Keratinocyte (primary cell): ENCODE measurements around the gene FRMD1. TPM values are rescaled to one million over a fixed set of nuclear protein-coding genes. Genes with fewer than 3 reads are reported as not detected.

Source experiments
- DNase-seq: peaks from one replicate; pipeline ENCODE4 v3.0.0-alpha.2; 2011; ENCODE audit warnings: low read depth, missing footprints, low spot score
- FAIRE-seq: peaks from 2 replicates; lab custom pipeline; 2011; peaks lifted over from hg19 to GRCh38; lab: Jason Lieb, UNC
- H2AFZ ChIP-seq: 2 replicates; pipeline ENCODE4 v1.6.0; 2012; ENCODE audit warnings: low read length, control low read depth, inconsistent platforms; ENCODE audit not compliant: control insufficient read depth
- H3K27ac ChIP-seq: 2 replicates; pipeline ENCODE4 v1.5.1; 2011; ENCODE audit warnings: low read length; ENCODE audit not compliant: control insufficient read depth, insufficient read depth
- H3K27me3 ChIP-seq: 3 replicates; pipeline ENCODE4 v1.6.0; 2011; ENCODE audit warnings: low read length; ENCODE audit not compliant: control insufficient read depth, insufficient read depth; ENCODE audit errors: extremely low read depth
- H3K36me3 ChIP-seq, 2 experiments: 2 replicates in 1 of 2; 3 replicates in 1 of 2; pipeline ENCODE4 v1.5.1; 2011; ENCODE audit warnings: low read length in 2 of 2, mild to moderate bottlenecking in 1 of 2; ENCODE audit not compliant: control insufficient read depth in 2 of 2, insufficient read depth in 2 of 2; ENCODE audit errors: extremely low read depth in 1 of 2
- H3K4me1 ChIP-seq: 3 replicates; pipeline ENCODE4 v1.5.1; 2011; ENCODE audit warnings: low read length; ENCODE audit not compliant: control insufficient read depth, insufficient read depth; ENCODE audit errors: extremely low read depth
- H3K4me2 ChIP-seq: 3 replicates; pipeline ENCODE4 v1.6.0; 2011; ENCODE audit warnings: low read depth, low read length; ENCODE audit not compliant: control insufficient read depth, insufficient read depth; ENCODE audit errors: extremely low read depth
- H3K4me3 ChIP-seq, 3 experiments: fragments of 200-600 bp in 1 of 3; sonication (generic) in 1 of 3; 2 replicates in 2 of 3; 3 replicates in 1 of 3; pipeline ENCODE4 v1.5.1; 2011 to 2016; ENCODE audit warnings: low read length in 3 of 3, mild to moderate bottlenecking in 3 of 3, control low read depth in 2 of 3, inconsistent platforms in 1 of 3, low read depth in 1 of 3, mixed read lengths in 1 of 3, mixed run types in 1 of 3, moderate library complexity in 1 of 3; ENCODE audit not compliant: control insufficient read depth in 2 of 3, insufficient read depth in 2 of 3; ENCODE audit errors: extremely low read depth in 1 of 3
- H3K79me2 ChIP-seq: 2 replicates; pipeline ENCODE4 v1.6.0; 2012; ENCODE audit warnings: low read length; ENCODE audit not compliant: control insufficient read depth, insufficient read depth
- H3K9ac ChIP-seq: 3 replicates; pipeline ENCODE4 v1.6.0; 2011; ENCODE audit warnings: low read length; ENCODE audit not compliant: control insufficient read depth, insufficient read depth; ENCODE audit errors: extremely low read depth
- H3K9me1 ChIP-seq: 3 replicates; pipeline ENCODE4 v1.6.0; 2011; ENCODE audit warnings: low read length; ENCODE audit not compliant: control insufficient read depth, insufficient read depth; ENCODE audit errors: extremely low read depth
- H3K9me3 ChIP-seq: 2 replicates; pipeline ENCODE4 v1.5.1; 2012; ENCODE audit warnings: low read depth, low read length; ENCODE audit not compliant: control insufficient read depth
- H4K20me1 ChIP-seq: 3 replicates; pipeline ENCODE4 v1.6.0; 2011; ENCODE audit warnings: low read length; ENCODE audit not compliant: control insufficient read depth, insufficient read depth; ENCODE audit errors: extremely low read depth
- CTCF ChIP-seq, 3 experiments: IDR thresholded peaks in 1 of 3; conservative IDR thresholded peaks in 1 of 3; optimal IDR thresholded peaks in 1 of 3; 2 replicates in 2 of 3; 3 replicates in 1 of 3; pipeline versions ENCODE3 to v1.5.1; 2011; ENCODE audit warnings: low read length in 3 of 3, mild to moderate bottlenecking in 3 of 3, moderate library complexity in 2 of 3, control low read depth in 1 of 3, inconsistent platforms in 1 of 3; ENCODE audit not compliant: insufficient read depth in 2 of 3; ENCODE audit errors: extremely low read depth in 1 of 3
- EZH2 ChIP-seq: IDR thresholded peaks from one replicate; pipeline ENCODE4 v1.6.1; 2012; ENCODE audit warnings: inconsistent platforms, mild to moderate bottlenecking, low read length, moderate library complexity
- dilution Hi-C: fragments of 300-500 bp; cut with MboI; formaldehyde crosslinking; loops from one replicate; pipeline ENCODE4 v1.7.0; 2020; ENCODE audit warnings: low sequenced_read_pairs; ENCODE audit not compliant: extremely low pct_ligation_motif_present
- polyA plus RNA-seq, 5 experiments: library from polyadenylated mRNA; depleted of rRNA in 3 of 5; stranded (reverse) in 3 of 5; stranded (forward) in 1 of 5; unstranded in 1 of 5; fragments of >200 nt; gene quantifications; 1 replicate in 1 of 5; 2 replicates in 3 of 5; 3 replicates in 1 of 5; pipeline versions ENCODE4 v1.2.1 to v1.2.3, GENCODE V29; 2011 to 2012; ENCODE audit warnings: missing spikeins in 2 of 5, low read depth in 1 of 5, low replicate concordance in 1 of 5

Gene FRMD1
- polyA plus RNA-seq, 1 donor (not counting 4 experiments of a cell fraction or from before 2014, with no cell fraction given), result not detected

- Histone ChIP-seq H3K9ac (no peak overlapping the region), H3K27ac (no peak overlapping the region), H3K27me3 (no peaks in the 10 kb centered on the region), H3K4me1 (no peaks in the 10 kb centered on the region), H2AFZ (no peak overlapping the region), H3K4me2 (no peak overlapping the region), H3K79me2 (no peaks in the 10 kb centered on the region), H3K9me1 (no peaks in the 10 kb centered on the region), H3K9me3 (no peaks in the 10 kb centered on the region), H3K36me3 (no peaks in the 10 kb centered on the region), H3K4me3 (no peak overlapping the region), H4K20me1 (no peaks in the 10 kb centered on the region)
- FAIRE-seq (no peak), DNase-seq (no peak)
- dilution Hi-C loops, result no loop called here
- TF ChIP-seq EZH2, result no peak
- no peak for TF ChIP-seq CTCF (optimal IDR thresholded peaks at IDR 0.05 in 1 of 3, IDR thresholded peaks at IDR 0.05 in 1 of 3, conservative IDR thresholded peaks at IDR 0.05 in 1 of 3; ENCODE audit: extremely low read depth in 1 of 3, insufficient read depth in 2 of 3, low read length in 3 of 3)
Measured at GRCh38 chr6:168064226-168064807, 14.7 kb downstream of the FRMD1 start.

- no peaks in the 10 kb centered on the region for H3K27me3 ChIP-seq
- DNase-seq, result no peak
Measured at GRCh38 chr6:168063431-168063830, 15.6 kb downstream of the FRMD1 start.

More at GRCh38 chr6:168063431-168063830, 15.6 kb downstream of the FRMD1 start:
- Histone ChIP-seq H3K36me3 (no peaks in the 10 kb centered on the region), H3K9me1 (no peaks in the 10 kb centered on the region), H3K27ac (no peak overlapping the region), H3K79me2 (no peaks in the 10 kb centered on the region), H3K4me3 (no peak overlapping the region), H3K9ac (no peak overlapping the region), H3K4me2 (no peak overlapping the region), H2AFZ (no peak overlapping the region), H3K9me3 (no peaks in the 10 kb centered on the region), H3K4me1 (no peaks in the 10 kb centered on the region), H4K20me1 (no peaks in the 10 kb centered on the region)
- dilution Hi-C loops, result no loop called here
- no peak for FAIRE-seq
- no peak for TF ChIP-seq EZH2
- no peak for TF ChIP-seq CTCF (optimal IDR thresholded peaks at IDR 0.05 in 1 of 3, IDR thresholded peaks at IDR 0.05 in 1 of 3, conservative IDR thresholded peaks at IDR 0.05 in 1 of 3; ENCODE audit: extremely low read depth in 1 of 3, insufficient read depth in 2 of 3, low read length in 3 of 3)
